ENCODE data around the gene HIVEP1. TPM values are rescaled to one million over a fixed set of nuclear protein-coding genes. Genes with fewer than 3 reads are reported as not detected.
"Not testable (repeated sequence)": the region's sequence is repeated elsewhere in the genome, so short reads cannot be mapped to it uniquely, and the experiment has no call there.

The HIVEP1 gene
- polyA plus RNA-seq, 1 donor: 19.8 TPM

- DNase-seq (ENCODE audit: low read depth): no peak
Measured at GRCh38 chr6:12116978-12117377, 104.9 kb downstream of the HIVEP1 start.

GRCh38 chr6:12118607-12119006 is 106.5 kb downstream of the HIVEP1 start:
- DNase-seq (ENCODE audit: low read depth): no peak

GRCh38 chr6:12119085-12119588 is 107.0 kb downstream of the HIVEP1 start:
- no peak for DNase-seq (ENCODE audit: low read depth)

GRCh38 chr6:12125396-12125795 is 113.3 kb downstream of the HIVEP1 start:
- no peak for DNase-seq (ENCODE audit: low read depth)

GRCh38 chr6:12126051-12126450 is 113.9 kb downstream of the HIVEP1 start:
- DNase-seq (ENCODE audit: low read depth): no peak

- DNase-seq (ENCODE audit: low read depth): no peak
Measured at GRCh38 chr6:12129523-12129922, 117.4 kb downstream of the HIVEP1 start.

GRCh38 chr6:12132351-12133222 is 120.5 kb downstream of the HIVEP1 start:
- no peak for DNase-seq (ENCODE audit: low read depth)

GRCh38 chr6:12134581-12134980 is 122.5 kb downstream of the HIVEP1 start:
- DNase-seq (ENCODE audit: low read depth): no peak

- DNase-seq (ENCODE audit: low read depth): no peak
Measured at GRCh38 chr6:12134991-12135390, 122.9 kb downstream of the HIVEP1 start.

- DNase-seq (ENCODE audit: low read depth): no peak
Measured at GRCh38 chr6:12136905-12137304, 124.8 kb downstream of the HIVEP1 start.

GRCh38 chr6:12137480-12137879 is 125.4 kb downstream of the HIVEP1 start:
- no peak for DNase-seq (ENCODE audit: low read depth)

GRCh38 chr6:12138381-12138780 is 126.3 kb downstream of the HIVEP1 start:
- DNase-seq (ENCODE audit: low read depth): no peak

- DNase-seq (ENCODE audit: low read depth): no peak
Measured at GRCh38 chr6:12138936-12139335, 126.8 kb downstream of the HIVEP1 start.

GRCh38 chr6:12147557-12148316 is 135.6 kb downstream of the HIVEP1 start:
- DNase-seq (ENCODE audit: low read depth): no peak

- no peak for DNase-seq (ENCODE audit: low read depth)
Measured at GRCh38 chr6:12148317-12148801, 136.2 kb downstream of the HIVEP1 start.

GRCh38 chr6:12148841-12149240 is 136.7 kb downstream of the HIVEP1 start:
- DNase-seq (ENCODE audit: low read depth): no peak

GRCh38 chr6:12149944-12150510 is 137.9 kb downstream of the HIVEP1 start:
- no peak for DNase-seq (ENCODE audit: low read depth)

- DNase-seq (ENCODE audit: low read depth): no peak
Measured at GRCh38 chr6:12150812-12151432, 138.8 kb downstream of the HIVEP1 start.

- DNase-seq (ENCODE audit: low read depth): no peak
Measured at GRCh38 chr6:12151433-12151820, 139.3 kb downstream of the HIVEP1 start.

- no peak for DNase-seq (ENCODE audit: low read depth)
Measured at GRCh38 chr6:12152023-12152970, 140.2 kb downstream of the HIVEP1 start.

GRCh38 chr6:12155769-12156168 is 143.7 kb downstream of the HIVEP1 start:
- DNase-seq (ENCODE audit: low read depth): not testable (repeated sequence)

Measured in forelimb muscle (tissue), 1 donor.